ENCODE data around the gene AKAP8.
"Not testable (repeated sequence)": the region's sequence is repeated elsewhere in the genome, so short reads cannot be mapped to it uniquely, and the experiment has no call there.

AKAP8 gene

GRCh38 chr19:15379083-15379998 is at the start of gene AKAP8:
AKAP8 (minus strand) TSS chr19:15379787; CDS start chr19:15379731, 56 bp downstream.
- in situ Hi-C loops (cut with MboI; ENCODE audit: low sequenced_read_pairs): no loop called here

- in situ Hi-C loops (cut with MboI; ENCODE audit: low sequenced_read_pairs): no loop called here
Measured at GRCh38 chr19:15427991-15428471, 48.4 kb upstream of the AKAP8 start.

GRCh38 chr19:15427350-15427700 is 47.7 kb upstream of the AKAP8 start:
- in situ Hi-C loops (cut with MboI; ENCODE audit: low sequenced_read_pairs): no loop called here

GRCh38 chr19:15426485-15427349 is 47.1 kb upstream of the AKAP8 start:
- in situ Hi-C loops (cut with MboI; ENCODE audit: low sequenced_read_pairs): no loop called here

GRCh38 chr19:15425321-15425950 is 45.8 kb upstream of the AKAP8 start:
- in situ Hi-C loops (cut with MboI; ENCODE audit: low sequenced_read_pairs): no loop called here

- in situ Hi-C loops (cut with MboI; ENCODE audit: low sequenced_read_pairs): no loop called here
Measured at GRCh38 chr19:15424692-15425272, 45.2 kb upstream of the AKAP8 start.

GRCh38 chr19:15424121-15424520 is 44.5 kb upstream of the AKAP8 start:
- in situ Hi-C loops (cut with MboI; ENCODE audit: low sequenced_read_pairs): no loop called here

- in situ Hi-C loops (cut with MboI; ENCODE audit: low sequenced_read_pairs): no loop called here
Measured at GRCh38 chr19:15423130-15423529, 43.5 kb upstream of the AKAP8 start.

- in situ Hi-C loops (cut with MboI; ENCODE audit: low sequenced_read_pairs): no loop called here
Measured at GRCh38 chr19:15422296-15423075, 42.9 kb upstream of the AKAP8 start.

- in situ Hi-C loops (cut with MboI; ENCODE audit: low sequenced_read_pairs): no loop called here
Measured at GRCh38 chr19:15421721-15422260, 42.2 kb upstream of the AKAP8 start.

- in situ Hi-C loops (cut with MboI; ENCODE audit: low sequenced_read_pairs): no loop called here
Measured at GRCh38 chr19:15421136-15421695, 41.6 kb upstream of the AKAP8 start.

GRCh38 chr19:15419413-15420025 is 39.9 kb upstream of the AKAP8 start:
- in situ Hi-C loops (cut with MboI; ENCODE audit: low sequenced_read_pairs): no loop called here

- in situ Hi-C loops (cut with MboI; ENCODE audit: low sequenced_read_pairs): no loop called here
Measured at GRCh38 chr19:15418579-15419412, 39.2 kb upstream of the AKAP8 start, which contains the start of gene AKAP8L. AKAP8L (minus strand) TSS chr19:15418988; CDS start chr19:15418923, 65 bp downstream.

GRCh38 chr19:15418231-15418578 is 38.6 kb upstream of the AKAP8 start:
- in situ Hi-C loops (cut with MboI; ENCODE audit: low sequenced_read_pairs): no loop called here

- in situ Hi-C loops (cut with MboI; ENCODE audit: low sequenced_read_pairs): no loop called here
Measured at GRCh38 chr19:15417699-15418098, 38.1 kb upstream of the AKAP8 start.

GRCh38 chr19:15412832-15413231 is 33.2 kb upstream of the AKAP8 start:
- in situ Hi-C loops (cut with MboI; ENCODE audit: low sequenced_read_pairs): no loop called here

- in situ Hi-C loops (cut with MboI; ENCODE audit: low sequenced_read_pairs): not testable (repeated sequence)
Measured at GRCh38 chr19:15411351-15411750, 31.8 kb upstream of the AKAP8 start.

GRCh38 chr19:15404780-15405211 is 25.2 kb upstream of the AKAP8 start:
- in situ Hi-C loops (cut with MboI; ENCODE audit: low sequenced_read_pairs): no loop called here
